NCI-H1048 (cell line): ENCODE measurements around the gene NMU.
"Not testable (repeated sequence)": the region's sequence is repeated elsewhere in the genome, so short reads cannot be mapped to it uniquely, and the experiment has no call there.

ENCODE experiments used
- DNase-seq: peaks from one replicate; lab custom pipeline; 2025; lab: John Stamatoyannopoulos, UW

NMU gene

DNA sequence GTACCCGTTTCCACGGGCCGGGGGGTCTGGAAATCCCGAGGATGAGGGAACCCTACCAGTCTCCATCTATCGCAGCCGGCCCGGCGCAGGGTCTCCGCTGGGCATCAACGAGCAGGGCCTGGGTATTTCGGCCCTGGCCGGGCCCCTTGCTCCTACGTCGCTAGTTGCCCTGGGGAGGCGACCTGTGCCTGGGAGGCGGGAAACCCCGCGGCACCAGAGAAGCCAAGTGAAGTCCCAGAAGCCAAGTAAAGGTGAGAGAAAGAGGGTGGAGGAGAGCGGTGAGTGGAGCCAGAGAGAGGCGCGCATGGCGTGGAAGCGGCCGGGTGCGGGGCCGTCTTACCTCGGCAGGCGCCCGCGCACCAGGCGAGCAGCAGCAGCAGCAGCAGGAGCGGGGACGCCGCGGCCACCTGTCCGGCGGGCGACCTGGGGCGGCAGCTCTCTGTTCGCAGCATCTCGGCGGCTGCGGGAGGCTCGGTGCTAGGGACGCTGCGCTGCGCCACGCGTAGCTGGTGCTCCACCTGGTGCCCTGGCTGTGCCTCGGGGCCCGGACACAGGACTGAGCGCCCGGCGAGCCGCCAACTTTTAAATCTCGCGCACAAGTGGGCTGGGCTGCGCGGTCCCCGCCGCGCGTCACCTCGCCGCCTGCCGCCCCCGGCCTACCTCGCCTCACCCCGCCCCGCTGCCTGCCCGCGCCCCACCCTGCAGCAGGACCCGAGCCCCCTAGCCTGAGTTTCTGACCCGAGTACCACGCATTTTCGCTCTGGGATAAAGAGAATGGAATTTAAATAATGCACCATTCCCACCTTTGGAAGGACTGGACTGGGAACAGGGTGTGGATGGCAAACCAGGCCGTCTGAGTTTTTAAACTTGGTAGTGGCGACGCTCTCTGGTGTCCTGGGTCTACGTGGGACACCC lies at the start of gene NMU:
TSS of gene NMU (minus strand) at position 558 of the 915 bp plus-strand sequence. CDS start at position 452, 106 bp downstream.
- peak; percentile 51 for DNase-seq

- DNase-seq, result no peak
Observed at GRCh38 chr4:55684276-55684675, 48.2 kb upstream of the NMU start.

GRCh38 chr4:55682797-55683196 lies 46.7 kb upstream of the NMU start:
- DNase-seq, result not testable (repeated sequence)

DNA sequence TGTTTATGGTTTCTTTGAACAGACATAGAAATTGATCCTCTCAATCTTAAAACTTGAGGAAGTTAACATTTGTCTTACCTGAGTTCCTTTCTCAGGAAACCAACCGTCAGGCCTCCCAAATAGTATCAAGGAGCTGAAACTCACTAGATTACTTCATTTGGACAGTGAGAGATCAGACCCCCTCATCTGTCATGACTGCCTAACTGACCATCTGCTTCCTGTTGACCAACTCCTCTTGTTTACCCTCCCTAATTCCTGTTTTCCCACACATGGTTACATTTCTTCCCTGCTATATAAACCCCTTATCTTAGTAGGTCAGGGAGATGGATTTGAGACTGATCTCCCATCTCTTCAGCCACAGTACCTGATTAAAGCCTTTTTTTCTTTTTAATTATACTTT lies 46.2 kb upstream of the NMU start:
- DNase-seq, result no peak

GRCh38 chr4:55681430-55681829 lies 45.3 kb upstream of the NMU start:
- no peak for DNase-seq

DNA sequence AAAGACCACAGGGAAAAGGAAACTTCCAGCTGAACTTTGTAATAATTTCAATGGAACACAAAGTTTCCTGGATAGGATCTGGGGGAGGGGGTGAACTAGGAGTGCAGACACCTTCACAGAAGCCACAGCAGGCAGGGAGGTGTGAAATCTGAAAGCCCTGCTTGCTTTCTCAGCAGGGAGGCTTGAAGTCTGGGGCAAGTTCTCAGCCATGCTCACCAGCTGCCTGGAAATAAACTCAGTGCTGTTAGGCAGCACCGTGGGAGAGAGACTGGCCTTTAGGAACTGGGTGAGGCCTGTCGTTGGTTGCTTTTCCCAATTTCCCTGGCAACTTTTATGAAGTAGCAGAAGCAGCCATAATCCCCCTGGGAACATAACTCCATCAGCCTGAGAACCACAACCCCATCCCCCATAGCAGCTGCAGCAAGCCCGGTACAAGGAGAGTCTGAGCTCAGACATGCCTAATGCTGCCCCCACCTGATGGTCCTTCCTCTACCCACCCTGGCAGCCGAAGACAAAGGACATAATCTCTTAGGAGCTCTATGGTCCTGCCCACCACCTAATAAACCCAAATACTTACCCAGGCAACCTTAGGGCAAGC lies 39.2 kb upstream of the NMU start:
- no peak for DNase-seq

DNA sequence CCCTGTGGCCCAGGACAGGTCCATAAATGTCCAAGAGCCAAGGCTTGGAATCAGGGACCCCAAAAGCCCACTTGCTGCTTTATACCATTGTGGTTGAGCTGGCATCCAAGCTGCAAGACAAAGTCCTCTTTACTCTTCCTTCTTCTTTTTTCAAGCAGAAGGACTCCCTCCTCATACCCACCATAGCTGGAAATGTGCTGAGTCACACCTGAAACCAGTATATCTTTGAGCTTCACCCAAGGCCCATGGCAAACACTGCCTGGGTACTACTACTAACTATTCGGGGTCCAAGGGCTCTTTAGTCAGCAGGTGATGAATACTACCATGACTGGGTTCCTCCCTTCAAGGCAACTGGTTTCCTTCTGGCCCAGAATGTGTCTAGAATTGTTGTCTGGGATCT lies 37.3 kb upstream of the NMU start:
- DNase-seq, result no peak

GRCh38 chr4:55671667-55672066 lies 35.6 kb upstream of the NMU start:
- DNase-seq, result no peak

DNA sequence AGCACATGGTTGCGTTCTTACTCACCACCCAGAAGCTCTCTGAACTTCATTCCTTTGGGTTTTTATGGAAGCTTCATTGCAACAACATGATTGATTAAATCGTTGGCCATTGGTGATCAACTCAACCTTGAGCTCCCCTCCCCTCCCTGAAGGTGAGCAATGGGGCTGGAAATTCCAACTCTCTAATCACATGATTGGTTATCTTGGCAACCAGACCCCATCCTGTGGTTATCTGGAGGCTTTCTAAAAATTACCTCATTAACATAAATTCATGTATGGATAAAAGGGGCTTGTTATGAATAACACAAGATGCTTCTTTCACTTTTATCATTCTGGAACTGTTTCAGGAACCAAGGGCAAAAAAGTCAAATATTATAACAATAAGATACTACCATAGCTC lies 34.6 kb upstream of the NMU start:
- DNase-seq, result no peak

GRCh38 chr4:55668449-55668848 lies 32.4 kb upstream of the NMU start:
- no peak for DNase-seq

DNA sequence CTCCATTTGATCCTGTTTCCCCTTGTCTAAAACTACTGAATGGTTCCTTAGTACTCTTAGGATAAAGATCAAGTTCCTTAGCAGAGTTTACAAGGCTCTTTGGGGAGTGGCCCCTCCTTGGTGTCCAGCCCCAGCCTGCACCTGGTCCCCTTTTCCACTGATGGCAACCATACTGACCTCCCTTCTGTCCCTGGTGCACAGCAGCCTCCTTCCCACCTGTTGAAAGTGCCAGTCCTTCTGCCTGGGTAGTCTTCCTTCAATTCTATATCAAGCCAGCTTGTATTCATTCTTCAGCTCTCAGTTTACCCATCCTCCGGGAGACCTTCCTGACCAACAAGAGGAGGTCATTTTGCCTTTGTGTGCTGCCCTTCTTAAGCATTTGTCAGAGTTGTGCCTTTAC lies 30.4 kb upstream of the NMU start:
- no peak for DNase-seq

DNA sequence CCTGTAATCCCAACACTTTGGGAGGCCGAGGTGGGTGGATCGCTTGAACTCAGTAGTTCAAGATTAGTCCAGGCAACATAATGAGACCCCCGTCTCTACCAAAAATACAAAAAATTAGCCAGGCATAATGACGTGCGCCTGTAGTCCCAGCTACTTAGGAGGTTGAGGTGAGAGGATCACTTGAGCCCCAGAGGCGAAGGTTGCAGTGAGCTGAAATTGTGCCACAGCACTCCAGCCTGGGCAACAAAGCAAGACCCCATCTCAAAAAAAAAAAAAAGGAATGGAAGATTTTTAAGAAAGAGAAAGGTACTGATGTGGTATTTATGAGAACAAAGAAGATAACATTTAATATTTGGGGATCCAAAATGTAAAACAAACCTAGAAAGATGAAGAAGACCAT lies 27.0 kb upstream of the NMU start:
- DNase-seq, result no peak

DNA sequence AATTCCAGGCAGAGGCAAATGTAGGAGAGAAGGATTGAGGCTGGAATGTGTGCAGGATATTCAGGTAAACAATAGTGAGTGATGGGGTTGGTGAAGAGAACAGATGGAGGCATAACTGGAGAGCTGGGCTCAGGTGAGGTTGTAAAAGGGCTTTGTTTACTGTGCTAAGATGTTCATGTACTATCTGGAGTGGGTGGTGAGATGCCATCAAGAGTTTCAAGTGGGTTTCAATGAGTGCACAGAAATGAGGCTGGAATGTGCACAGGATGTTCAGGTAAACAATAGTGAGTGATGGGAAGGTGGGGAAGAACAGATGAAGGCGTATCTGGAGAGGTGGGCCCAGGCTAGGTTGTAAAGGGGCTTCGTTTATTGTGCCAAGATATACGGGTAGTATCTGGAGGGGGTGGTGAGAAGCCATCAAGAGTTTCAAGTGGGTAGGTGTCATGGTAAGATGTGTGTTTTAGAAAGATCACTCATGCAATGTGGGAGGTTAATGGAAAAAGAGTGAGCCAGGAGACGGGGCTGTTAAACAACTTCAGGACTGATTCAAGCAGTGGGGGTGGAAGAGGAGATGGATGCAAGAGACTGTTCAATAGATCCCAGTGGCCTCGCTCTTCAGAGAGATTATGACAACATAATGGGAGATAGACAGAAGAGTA lies 25.4 kb upstream of the NMU start:
- DNase-seq, result no peak

DNA sequence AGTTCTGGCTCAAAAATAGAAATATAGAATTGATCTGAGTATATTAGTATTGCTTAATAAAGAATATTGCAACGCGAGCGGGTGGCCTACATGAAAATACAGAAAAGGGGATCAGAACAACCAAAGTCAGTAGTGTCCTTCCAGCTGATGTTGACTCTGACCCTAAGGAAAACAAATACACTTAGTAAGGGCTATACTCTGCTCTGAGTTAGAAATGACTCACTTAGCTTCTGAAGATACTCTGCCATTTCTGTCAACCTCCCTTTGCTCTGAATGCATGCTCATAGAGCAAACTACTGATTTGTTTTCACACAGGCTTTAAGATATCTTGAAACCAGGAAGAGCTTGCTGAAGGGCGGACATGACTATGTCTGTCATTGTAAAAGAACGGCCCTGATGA lies 22.6 kb upstream of the NMU start:
- DNase-seq, result no peak

DNA sequence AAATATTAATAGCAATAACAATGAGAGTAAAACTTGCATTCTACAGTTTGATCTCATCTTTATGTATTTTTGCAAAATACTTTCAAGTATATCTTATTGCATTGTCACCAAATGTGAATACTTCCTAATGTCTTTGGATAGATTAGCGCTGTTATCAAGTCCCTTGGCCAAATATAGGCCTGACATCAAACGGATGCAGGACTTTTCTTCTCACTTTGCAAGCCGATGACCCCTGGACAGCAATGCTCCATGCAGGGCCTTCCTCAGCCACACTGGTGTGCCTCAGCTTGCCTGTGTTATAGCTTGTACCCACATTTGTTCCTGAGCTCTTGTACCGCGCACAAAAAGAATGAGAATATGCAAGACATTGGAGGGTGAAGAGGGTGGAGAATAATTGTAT lies 18.0 kb upstream of the NMU start:
- no peak for DNase-seq

GRCh38 chr4:55650483-55650882 lies 14.4 kb upstream of the NMU start:
- DNase-seq, result no peak

GRCh38 chr4:55637272-55637820 lies 1.2 kb upstream of the NMU start:
- no peak for DNase-seq

DNA sequence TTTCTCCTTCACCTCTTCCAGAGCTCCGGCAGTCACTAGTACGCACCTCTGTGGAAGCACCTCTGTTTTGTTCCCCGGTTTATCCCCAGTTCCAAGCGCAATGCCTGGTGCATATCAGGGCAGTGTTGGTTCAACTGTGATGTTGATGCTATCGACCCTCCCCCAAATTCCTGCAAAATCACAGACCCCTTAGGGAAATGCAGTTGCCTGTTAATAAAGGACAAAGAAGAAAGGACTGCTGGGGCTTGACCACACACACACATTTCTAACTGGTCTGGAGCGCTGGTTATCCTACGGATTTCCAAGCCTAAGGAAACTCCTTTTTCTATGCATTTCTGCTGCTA lies 530 bp upstream of the NMU start:
- DNase-seq, result no peak

- DNase-seq, result no peak
Observed at GRCh38 chr4:55635282-55635681, 816 bp downstream of the NMU start.

DNA sequence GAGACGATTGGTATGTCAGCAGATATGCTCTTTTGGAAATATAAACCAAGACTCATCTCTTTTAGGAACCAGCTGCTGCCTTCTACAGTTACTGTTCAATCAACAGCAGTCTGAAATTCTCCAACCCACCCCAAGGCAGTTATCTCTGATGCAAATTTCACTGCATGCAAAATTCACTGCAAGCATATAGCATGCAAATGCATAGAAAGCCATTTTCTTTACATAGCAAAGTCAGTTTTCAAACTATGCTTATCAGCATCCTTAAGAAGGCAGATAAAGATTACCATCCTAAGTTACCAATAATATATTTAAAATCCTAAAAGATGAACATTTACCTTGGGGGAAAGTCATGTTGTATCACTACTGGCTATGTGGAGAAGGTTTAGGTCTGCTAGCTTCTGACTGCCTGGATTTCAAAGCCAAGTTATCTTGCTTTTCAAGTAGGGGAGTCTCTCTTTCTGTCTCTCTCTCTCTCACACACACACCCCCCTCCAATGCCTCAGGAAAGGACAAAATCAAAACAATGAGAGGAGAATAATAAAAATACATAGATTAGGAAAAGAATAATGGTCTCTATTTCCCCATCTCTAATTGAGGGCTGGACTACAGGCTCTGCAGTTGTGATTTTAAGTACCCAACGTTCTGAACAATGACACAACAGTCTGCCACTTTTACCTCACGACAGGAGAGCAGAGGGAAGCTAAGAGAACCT lies 1.5 kb downstream of the NMU start:
- DNase-seq, result peak; percentile 53

GRCh38 chr4:55633903-55634302 lies 2.2 kb downstream of the NMU start:
- DNase-seq, result no peak

GRCh38 chr4:55625835-55626234 lies 10.3 kb downstream of the NMU start:
- no peak for DNase-seq
